K562 (cell line): ENCODE results near the gene ACOX1. TPM values are rescaled to one million over a fixed set of nuclear protein-coding genes. Genes with fewer than 3 reads are reported as not detected.

Experiments used
- ATAC-seq: fragments of 200-7000 bp; cut with Tn5 transposase; 3 replicates; pipeline ENCODE4 v1.9.1; 2020; ENCODE audit warnings: moderate library complexity
- BruUV-seq: library from RNA; stranded (reverse); fragments of 400-500 nt; replicated peaks from 2 replicates; lab custom pipeline; 2021; lab: Mats Ljungman, UMichigan
- CTCF ChIA-PET: fragments of 300-600 bp; formaldehyde crosslinking; extraction: SDS; loops from one replicate; lab custom pipeline; 2021; ENCODE audit warnings: low intra/inter-chr PET ratio; lab: Yijun Ruan, JAX
- POLR2A ChIA-PET: fragments of 300-600, 350-650 bp; sonication (Branson Sonifier 250); formaldehyde crosslinking; extraction: SDS; loops from one replicate; lab custom pipeline; 2021; ENCODE audit warnings: antibody characterized with exemption, inconsistent platforms; lab: Yijun Ruan, JAX
- DNase-seq, 4 experiments: peaks; one replicate each; pipeline versions ENCODE4 v3.0.0 to v3.0.0-alpha.2; 2011 to 2018; ENCODE audit warnings: low spot score in 3 of 4, mixed read lengths in 3 of 4; ENCODE audit errors: extremely low read depth in 1 of 4
- FAIRE-seq: peaks from 2 replicates; lab custom pipeline; 2011; peaks lifted over from hg19 to GRCh38; lab: Jason Lieb, UNC
- H2AFZ ChIP-seq: 2 replicates; pipeline ENCODE4 v1.6.0; 2011; ENCODE audit warnings: low read depth, low read length, control low read depth, inconsistent platforms
- H3K27ac ChIP-seq: fragments of 200-600 bp; 3 replicates; pipeline ENCODE4 v1.8.0; 2011; ENCODE audit warnings: low read depth, mild to moderate bottlenecking, control low read depth, inconsistent platforms, low read length, moderate library complexity, mixed read lengths; ENCODE audit errors: extremely low read depth
- H3K27me3 ChIP-seq, 2 experiments: fragments of 300-600 bp in 1 of 2; 2 replicates in 1 of 2; 3 replicates in 1 of 2; pipeline versions ENCODE4 v1.6.0 to v1.8.0; 2011; ENCODE audit warnings: inconsistent platforms in 2 of 2, low read length in 2 of 2, mild to moderate bottlenecking in 1 of 2, mixed read lengths in 1 of 2, moderate library complexity in 1 of 2; ENCODE audit not compliant: control insufficient read depth in 2 of 2, insufficient read depth in 2 of 2
- H3K36me3 ChIP-seq: fragments of 300-600 bp; 3 replicates; pipeline ENCODE4 v1.8.0; 2011; ENCODE audit warnings: mild to moderate bottlenecking, low read length, inconsistent platforms; ENCODE audit not compliant: control insufficient read depth, insufficient read depth
- H3K4me1 ChIP-seq, 2 experiments: fragments of 200-600 bp in 1 of 2; replicated peaks in 1 of 2; 2 replicates in 1 of 2; 3 replicates in 1 of 2; pipeline versions ENCODE4 v1.5.1 to v1.8.0; 2011; ENCODE audit warnings: inconsistent platforms in 2 of 2, low read length in 2 of 2, mild to moderate bottlenecking in 1 of 2, mixed read lengths in 1 of 2, moderate library complexity in 1 of 2; ENCODE audit not compliant: control insufficient read depth in 2 of 2, insufficient read depth in 2 of 2
- H3K4me2 ChIP-seq: 2 replicates; pipeline ENCODE4 v1.6.1; 2011; ENCODE audit warnings: low read length, control low read depth, inconsistent platforms, mixed read lengths; ENCODE audit not compliant: insufficient read depth
- H3K4me3 ChIP-seq: fragments of 200-600 bp; sonication (generic), shearing (Covaris generic); 2 replicates; pipeline ENCODE4 v1.5.1; 2016; ENCODE audit warnings: control low read depth, inconsistent platforms
- H3K79me2 ChIP-seq: fragments of 200-600 bp; 3 replicates; pipeline ENCODE4 v1.8.0; 2011; ENCODE audit warnings: low read length, inconsistent platforms; ENCODE audit not compliant: control insufficient read depth, insufficient read depth
- H3K9ac ChIP-seq, 2 experiments: 2 replicates each; pipeline versions ENCODE4 v1.6.0 to v1.6.1; 2011; ENCODE audit warnings: low read depth in 2 of 2, low read length in 2 of 2, control low read depth in 1 of 2, inconsistent platforms in 1 of 2, mild to moderate bottlenecking in 1 of 2, mixed read lengths in 1 of 2; ENCODE audit not compliant: insufficient read depth in 1 of 2
- H3K9me1 ChIP-seq: one replicate; pipeline ENCODE4 v1.6.0; 2011; ENCODE audit warnings: inconsistent platforms, mild to moderate bottlenecking, low read length, moderate library complexity; ENCODE audit not compliant: control insufficient read depth, insufficient read depth
- H3K9me3 ChIP-seq: replicated peaks from 2 replicates; pipeline ENCODE4 v1.5.1; 2011; ENCODE audit warnings: low read depth, low read length, inconsistent platforms; ENCODE audit not compliant: control insufficient read depth, insufficient read depth
- H4K20me1 ChIP-seq: replicated peaks from 2 replicates; pipeline ENCODE4 v1.6.1; 2011; ENCODE audit warnings: low read length, inconsistent platforms, mixed read lengths; ENCODE audit not compliant: control insufficient read depth, insufficient read depth
- TAF7 ChIP-seq: fragments of 450-650 bp; IDR thresholded peaks from 2 replicates; pipeline ENCODE4 v1.6.1; 2016; ENCODE audit warnings: missing genetic modification characterization, missing compliant biosample characterization
- ZBTB9 ChIP-seq: fragments of 450-650 bp; formaldehyde crosslinking; IDR thresholded peaks from 2 replicates; pipeline ENCODE4 v1.4.0; 2020; ENCODE audit warnings: mild to moderate bottlenecking, moderate library complexity
- WGBS: fragments of 100-300 bp; shearing (Covaris generic); methylation state at CpG from one replicate; pipeline ENCODE4 v1.1.6; 2016; ENCODE audit warnings: low coverage, mixed read lengths; ENCODE audit not compliant: insufficient coverage; ENCODE audit errors: missing lambda C conversion rate; 5-methylcytosine and 5-hydroxymethylcytosine counted together
- in situ Hi-C: fragments of 300-500 bp; cut with MboI; formaldehyde crosslinking; loops from 4 replicates; pipeline ENCODE4 v1.15.0; 2018; ENCODE audit warnings: inconsistent platforms, mixed read lengths
- intact Hi-C: fragments of 100-400 bp; cut with micrococcal nuclease; formaldehyde crosslinking; loops from 2 replicates; pipeline ENCODE4 v1.14.2; 2022
- polyA plus RNA-seq, 8 experiments: library from polyadenylated mRNA; depleted of rRNA in 4 of 8; stranded (reverse) in 5 of 8; unstranded in 3 of 8; fragments of >200 nt; fragmentation: Nextera tagmentation in 2 of 8; fragmentation: Illumina TruSeq in 1 of 8; extraction: Ambion mirVana in 2 of 8; extraction: Trizol in 1 of 8; gene quantifications; 2 replicates each; pipeline versions ENCODE4 v1.2.1 to v1.2.3, GENCODE V29; 2011 to 2014; ENCODE audit warnings: inconsistent platforms in 1 of 8, missing spikeins in 1 of 8
- total RNA-seq, 7 experiments: library from RNA; depleted of rRNA in 6 of 7; stranded (reverse); fragments of >200 nt in 6 of 7; fragmentation: Illumina TruSeq in 2 of 7; extraction: Trizol in 2 of 7; gene quantifications; 2 replicates each; pipeline versions ENCODE4 v1.2.1 to v1.2.3, GENCODE V29; 2011 to 2021; ENCODE audit warnings: low replicate concordance in 1 of 7
- TF ChIP-seq, protein P1 (sequence below): fragments of 450-650 bp; IDR thresholded peaks from 2 replicates; pipeline ENCODE4 v1.6.1; 2016; ENCODE audit warnings: mild to moderate bottlenecking, moderate library complexity
- TF ChIP-seq, protein P2 (sequence below): sonication (generic); formaldehyde crosslinking; IDR thresholded peaks from 2 replicates; pipeline ENCODE4 v1.4.0; 2020; ENCODE audit warnings: mild to moderate bottlenecking, missing genetic modification reagents
- TF ChIP-seq, protein P3 (sequence below), 2 experiments: IDR thresholded peaks; 2 replicates each; pipeline ENCODE4 v1.6.1; 2011; ENCODE audit warnings: borderline replicate concordance in 1 of 2, control low read depth in 1 of 2, low read depth in 1 of 2, low read length in 1 of 2, mild to moderate bottlenecking in 1 of 2, mixed read lengths in 1 of 2, moderate library complexity in 1 of 2; ENCODE audit not compliant: insufficient read depth in 1 of 2, insufficient read length in 1 of 2, poor library complexity in 1 of 2, severe bottlenecking in 1 of 2; ENCODE audit errors: extremely low read depth in 1 of 2

ACOX1 gene
- total and polyA plus RNA-seq, 9 of the 15 experiments (the other 6 are each of a cell fraction or from before 2014, with no cell fraction given): 7.8 to 24.1 (median 14.5) TPM

DNA sequence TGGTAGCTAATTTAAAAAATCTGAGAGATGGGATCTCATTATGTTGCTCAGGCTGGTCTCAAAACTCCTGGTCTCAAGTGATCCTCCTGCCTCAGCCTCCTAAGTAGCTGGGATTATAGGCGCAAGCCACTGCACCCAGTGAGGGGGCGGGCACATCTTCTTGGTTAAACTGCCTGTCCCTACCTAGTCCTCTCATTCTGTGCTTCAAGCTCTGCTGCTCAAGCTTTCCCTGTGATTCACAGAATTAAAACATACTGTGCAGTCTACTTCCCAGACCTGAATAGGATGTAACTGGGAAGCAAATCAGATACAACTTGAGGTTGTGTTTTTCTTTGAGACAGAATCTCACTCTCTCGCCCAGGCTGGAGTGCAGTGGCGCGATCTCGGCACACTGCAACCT is 76.6 kb downstream of the ACOX1 start:
- H3K27ac ChIP-seq: no peak overlapping the region
- H3K9me3 ChIP-seq: no peaks in the 10 kb centered on the region
- intact Hi-C loops (no loop called here), in situ Hi-C loops (no loop called here)
- TSS peak; percentile 9 for BruUV-seq
- peaks cover 61% of the 10 kb centered on the region; the same call in 2 of the 3 replicates for H3K36me3 ChIP-seq
- no peak overlapping the region for H3K4me3 ChIP-seq
- peaks cover 6 to 62% of the 10 kb centered on the region in 2 experiments; a peak in 4 of 5 replicates for H3K4me1 ChIP-seq
- no peak overlapping the region for H3K4me2 ChIP-seq
- ChIA-PET POLR2A (interaction anchor here (0.6 to 1.2 kb wide), 6 partner anchors 9 to 640 kb away, joined by 3 to 4 read pairs (median 4); no protein-coding TSS in a partner anchor), CTCF (no interaction called here)
- no peak overlapping the region for H3K9ac ChIP-seq
- ATAC-seq (no peak), FAIRE-seq (no peak), DNase-seq (no peak)
- H2AFZ ChIP-seq: no peak overlapping the region
- no peaks in the 10 kb centered on the region for H4K20me1 ChIP-seq
- peaks cover 20% of the 10 kb centered on the region for H3K79me2 ChIP-seq
- 99% methylated on average over 6 of the region's 6 CpGs for WGBS
- no peaks in the 10 kb centered on the region for H3K27me3 ChIP-seq
- no peaks in the 10 kb centered on the region for H3K9me1 ChIP-seq
- TF ChIP-seq, protein P1, sequence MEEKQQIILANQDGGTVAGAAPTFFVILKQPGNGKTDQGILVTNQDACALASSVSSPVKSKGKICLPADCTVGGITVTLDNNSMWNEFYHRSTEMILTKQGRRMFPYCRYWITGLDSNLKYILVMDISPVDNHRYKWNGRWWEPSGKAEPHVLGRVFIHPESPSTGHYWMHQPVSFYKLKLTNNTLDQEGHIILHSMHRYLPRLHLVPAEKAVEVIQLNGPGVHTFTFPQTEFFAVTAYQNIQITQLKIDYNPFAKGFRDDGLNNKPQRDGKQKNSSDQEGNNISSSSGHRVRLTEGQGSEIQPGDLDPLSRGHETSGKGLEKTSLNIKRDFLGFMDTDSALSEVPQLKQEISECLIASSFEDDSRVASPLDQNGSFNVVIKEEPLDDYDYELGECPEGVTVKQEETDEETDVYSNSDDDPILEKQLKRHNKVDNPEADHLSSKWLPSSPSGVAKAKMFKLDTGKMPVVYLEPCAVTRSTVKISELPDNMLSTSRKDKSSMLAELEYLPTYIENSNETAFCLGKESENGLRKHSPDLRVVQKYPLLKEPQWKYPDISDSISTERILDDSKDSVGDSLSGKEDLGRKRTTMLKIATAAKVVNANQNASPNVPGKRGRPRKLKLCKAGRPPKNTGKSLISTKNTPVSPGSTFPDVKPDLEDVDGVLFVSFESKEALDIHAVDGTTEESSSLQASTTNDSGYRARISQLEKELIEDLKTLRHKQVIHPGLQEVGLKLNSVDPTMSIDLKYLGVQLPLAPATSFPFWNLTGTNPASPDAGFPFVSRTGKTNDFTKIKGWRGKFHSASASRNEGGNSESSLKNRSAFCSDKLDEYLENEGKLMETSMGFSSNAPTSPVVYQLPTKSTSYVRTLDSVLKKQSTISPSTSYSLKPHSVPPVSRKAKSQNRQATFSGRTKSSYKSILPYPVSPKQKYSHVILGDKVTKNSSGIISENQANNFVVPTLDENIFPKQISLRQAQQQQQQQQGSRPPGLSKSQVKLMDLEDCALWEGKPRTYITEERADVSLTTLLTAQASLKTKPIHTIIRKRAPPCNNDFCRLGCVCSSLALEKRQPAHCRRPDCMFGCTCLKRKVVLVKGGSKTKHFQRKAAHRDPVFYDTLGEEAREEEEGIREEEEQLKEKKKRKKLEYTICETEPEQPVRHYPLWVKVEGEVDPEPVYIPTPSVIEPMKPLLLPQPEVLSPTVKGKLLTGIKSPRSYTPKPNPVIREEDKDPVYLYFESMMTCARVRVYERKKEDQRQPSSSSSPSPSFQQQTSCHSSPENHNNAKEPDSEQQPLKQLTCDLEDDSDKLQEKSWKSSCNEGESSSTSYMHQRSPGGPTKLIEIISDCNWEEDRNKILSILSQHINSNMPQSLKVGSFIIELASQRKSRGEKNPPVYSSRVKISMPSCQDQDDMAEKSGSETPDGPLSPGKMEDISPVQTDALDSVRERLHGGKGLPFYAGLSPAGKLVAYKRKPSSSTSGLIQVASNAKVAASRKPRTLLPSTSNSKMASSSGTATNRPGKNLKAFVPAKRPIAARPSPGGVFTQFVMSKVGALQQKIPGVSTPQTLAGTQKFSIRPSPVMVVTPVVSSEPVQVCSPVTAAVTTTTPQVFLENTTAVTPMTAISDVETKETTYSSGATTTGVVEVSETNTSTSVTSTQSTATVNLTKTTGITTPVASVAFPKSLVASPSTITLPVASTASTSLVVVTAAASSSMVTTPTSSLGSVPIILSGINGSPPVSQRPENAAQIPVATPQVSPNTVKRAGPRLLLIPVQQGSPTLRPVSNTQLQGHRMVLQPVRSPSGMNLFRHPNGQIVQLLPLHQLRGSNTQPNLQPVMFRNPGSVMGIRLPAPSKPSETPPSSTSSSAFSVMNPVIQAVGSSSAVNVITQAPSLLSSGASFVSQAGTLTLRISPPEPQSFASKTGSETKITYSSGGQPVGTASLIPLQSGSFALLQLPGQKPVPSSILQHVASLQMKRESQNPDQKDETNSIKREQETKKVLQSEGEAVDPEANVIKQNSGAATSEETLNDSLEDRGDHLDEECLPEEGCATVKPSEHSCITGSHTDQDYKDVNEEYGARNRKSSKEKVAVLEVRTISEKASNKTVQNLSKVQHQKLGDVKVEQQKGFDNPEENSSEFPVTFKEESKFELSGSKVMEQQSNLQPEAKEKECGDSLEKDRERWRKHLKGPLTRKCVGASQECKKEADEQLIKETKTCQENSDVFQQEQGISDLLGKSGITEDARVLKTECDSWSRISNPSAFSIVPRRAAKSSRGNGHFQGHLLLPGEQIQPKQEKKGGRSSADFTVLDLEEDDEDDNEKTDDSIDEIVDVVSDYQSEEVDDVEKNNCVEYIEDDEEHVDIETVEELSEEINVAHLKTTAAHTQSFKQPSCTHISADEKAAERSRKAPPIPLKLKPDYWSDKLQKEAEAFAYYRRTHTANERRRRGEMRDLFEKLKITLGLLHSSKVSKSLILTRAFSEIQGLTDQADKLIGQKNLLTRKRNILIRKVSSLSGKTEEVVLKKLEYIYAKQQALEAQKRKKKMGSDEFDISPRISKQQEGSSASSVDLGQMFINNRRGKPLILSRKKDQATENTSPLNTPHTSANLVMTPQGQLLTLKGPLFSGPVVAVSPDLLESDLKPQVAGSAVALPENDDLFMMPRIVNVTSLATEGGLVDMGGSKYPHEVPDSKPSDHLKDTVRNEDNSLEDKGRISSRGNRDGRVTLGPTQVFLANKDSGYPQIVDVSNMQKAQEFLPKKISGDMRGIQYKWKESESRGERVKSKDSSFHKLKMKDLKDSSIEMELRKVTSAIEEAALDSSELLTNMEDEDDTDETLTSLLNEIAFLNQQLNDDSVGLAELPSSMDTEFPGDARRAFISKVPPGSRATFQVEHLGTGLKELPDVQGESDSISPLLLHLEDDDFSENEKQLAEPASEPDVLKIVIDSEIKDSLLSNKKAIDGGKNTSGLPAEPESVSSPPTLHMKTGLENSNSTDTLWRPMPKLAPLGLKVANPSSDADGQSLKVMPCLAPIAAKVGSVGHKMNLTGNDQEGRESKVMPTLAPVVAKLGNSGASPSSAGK: no peak
- TF ChIP-seq, protein P2, sequence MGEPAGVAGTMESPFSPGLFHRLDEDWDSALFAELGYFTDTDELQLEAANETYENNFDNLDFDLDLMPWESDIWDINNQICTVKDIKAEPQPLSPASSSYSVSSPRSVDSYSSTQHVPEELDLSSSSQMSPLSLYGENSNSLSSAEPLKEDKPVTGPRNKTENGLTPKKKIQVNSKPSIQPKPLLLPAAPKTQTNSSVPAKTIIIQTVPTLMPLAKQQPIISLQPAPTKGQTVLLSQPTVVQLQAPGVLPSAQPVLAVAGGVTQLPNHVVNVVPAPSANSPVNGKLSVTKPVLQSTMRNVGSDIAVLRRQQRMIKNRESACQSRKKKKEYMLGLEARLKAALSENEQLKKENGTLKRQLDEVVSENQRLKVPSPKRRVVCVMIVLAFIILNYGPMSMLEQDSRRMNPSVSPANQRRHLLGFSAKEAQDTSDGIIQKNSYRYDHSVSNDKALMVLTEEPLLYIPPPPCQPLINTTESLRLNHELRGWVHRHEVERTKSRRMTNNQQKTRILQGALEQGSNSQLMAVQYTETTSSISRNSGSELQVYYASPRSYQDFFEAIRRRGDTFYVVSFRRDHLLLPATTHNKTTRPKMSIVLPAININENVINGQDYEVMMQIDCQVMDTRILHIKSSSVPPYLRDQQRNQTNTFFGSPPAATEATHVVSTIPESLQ: no peak
- no peak for TF ChIP-seq TAF7 (tag)
- no peak for TF ChIP-seq ZBTB9
- TF ChIP-seq, protein P3, sequence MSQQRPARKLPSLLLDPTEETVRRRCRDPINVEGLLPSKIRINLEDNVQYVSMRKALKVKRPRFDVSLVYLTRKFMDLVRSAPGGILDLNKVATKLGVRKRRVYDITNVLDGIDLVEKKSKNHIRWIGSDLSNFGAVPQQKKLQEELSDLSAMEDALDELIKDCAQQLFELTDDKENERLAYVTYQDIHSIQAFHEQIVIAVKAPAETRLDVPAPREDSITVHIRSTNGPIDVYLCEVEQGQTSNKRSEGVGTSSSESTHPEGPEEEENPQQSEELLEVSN (IDR thresholded peaks at IDR 0.05; ENCODE audit: borderline replicate concordance in 1 of 2, extremely low read depth in 1 of 2, insufficient read depth in 1 of 2, insufficient read length in 1 of 2, low read depth in 1 of 2, low read length in 1 of 2, poor library complexity in 1 of 2, severe bottlenecking in 1 of 2): no peak
